RWPE2 (cell line): Measurements from ENCODE around the gene SLC25A30.
A peak's percentile ranks its signal among the peaks of the same experiment; 100 is the strongest.

Source experiments
- ATAC-seq: fragments of 200-7000 bp; cut with Tn5 transposase; 3 replicates; pipeline ENCODE4 v1.9.1; 2021; ENCODE audit warnings: low read depth
- DNase-seq: peaks from one replicate; pipeline ENCODE4 v3.0.0-alpha.2; 2020; ENCODE audit warnings: low spot score
- H3K27ac ChIP-seq: fragments of 450-650 bp; 2 replicates; pipeline ENCODE4 v1.5.1; 2017; ENCODE audit warnings: mild to moderate bottlenecking; ENCODE audit not compliant: poor library complexity, severe bottlenecking
- H3K27me3 ChIP-seq: fragments of 250-450 bp; sonication (Bioruptor Pico); 2 replicates; pipeline ENCODE4 v1.5.1; 2021; ENCODE audit warnings: mild to moderate bottlenecking, moderate library complexity; ENCODE audit not compliant: insufficient read depth, poor library complexity, severe bottlenecking
- H3K36me3 ChIP-seq: fragments of 250-450 bp; sonication (Bioruptor Pico); 2 replicates; pipeline ENCODE4 v1.5.1; 2020; ENCODE audit warnings: low read depth, mild to moderate bottlenecking, moderate library complexity
- H3K4me1 ChIP-seq: fragments of 250-450 bp; sonication (Bioruptor Pico); 2 replicates; pipeline ENCODE4 v1.5.1; 2021; ENCODE audit warnings: mild to moderate bottlenecking, moderate library complexity; ENCODE audit not compliant: insufficient read depth, poor library complexity, severe bottlenecking
- H3K4me3 ChIP-seq: fragments of 250-450 bp; sonication (Bioruptor Pico); 2 replicates; pipeline ENCODE4 v1.5.1; 2021; ENCODE audit warnings: mild to moderate bottlenecking, moderate library complexity; ENCODE audit not compliant: severe bottlenecking
- H3K9me3 ChIP-seq: fragments of 250-450 bp; sonication (Bioruptor Pico); 2 replicates; pipeline ENCODE4 v1.5.1; 2021; ENCODE audit warnings: mild to moderate bottlenecking, moderate library complexity; ENCODE audit not compliant: severe bottlenecking
- CTCF ChIP-seq: fragments of 450-650 bp; IDR thresholded peaks from one replicate; pipeline ENCODE4 v1.5.1; 2017; ENCODE audit warnings: mild to moderate bottlenecking, moderate library complexity; ENCODE audit not compliant: poor library complexity, severe bottlenecking

SLC25A30 gene

DNA sequence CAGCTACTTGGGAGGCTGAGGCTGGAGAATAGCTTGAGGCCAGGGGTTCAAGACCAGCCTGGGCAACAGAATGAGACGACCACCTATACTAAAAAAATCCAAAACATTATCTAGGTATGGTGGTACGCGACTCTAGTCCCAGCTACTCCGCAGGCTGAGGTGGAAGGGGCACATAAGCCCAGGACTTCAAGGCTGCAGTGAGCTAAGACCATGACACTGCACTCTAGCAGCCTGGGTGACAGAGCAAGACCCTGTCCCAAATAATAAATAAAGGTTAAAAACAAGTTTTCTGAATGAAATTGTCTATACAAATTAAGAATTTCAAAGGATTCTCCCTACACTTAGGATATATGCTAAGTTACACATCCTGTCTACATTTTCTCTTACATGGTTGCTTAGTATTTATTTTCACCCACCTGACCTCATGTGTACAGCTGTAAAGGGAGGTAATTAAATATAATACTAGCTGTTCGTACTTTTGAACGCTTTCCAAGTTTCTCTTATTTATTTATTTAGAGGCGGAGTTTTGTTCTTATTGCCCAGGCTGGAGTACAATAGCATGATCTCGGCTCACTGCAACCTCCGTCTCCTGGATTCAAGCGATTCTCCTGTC lies 1.6 kb downstream of the SLC25A30 start:
- H3K4me1 ChIP-seq: peaks cover 19% of the 10 kb centered on the region
- DNase-seq (no peak), ATAC-seq (no peak)
- no peaks in the 10 kb centered on the region for H3K9me3 ChIP-seq
- no peak for TF ChIP-seq CTCF
- peak overlapping the region; percentile 61 for H3K27ac ChIP-seq
- H3K27me3 ChIP-seq: no peaks in the 10 kb centered on the region
- H3K36me3 ChIP-seq: no peaks in the 10 kb centered on the region
- H3K4me3 ChIP-seq: peak overlapping the region; percentile 71

- Histone ChIP-seq H3K4me3 (no peak overlapping the region), H3K27ac (peak overlapping the region; percentile 35), H3K9me3 (no peaks in the 10 kb centered on the region), H3K27me3 (no peaks in the 10 kb centered on the region), H3K4me1 (peaks cover 19% of the 10 kb centered on the region), H3K36me3 (no peaks in the 10 kb centered on the region)
- DNase-seq (no peak), ATAC-seq (no peak)
- TF ChIP-seq CTCF: no peak
These were observed 3.1 kb downstream of the SLC25A30 start for GRCh38 chr13:45415112-45415511.

- H3K9me3 ChIP-seq: no peaks in the 10 kb centered on the region
- H3K27ac ChIP-seq: peak overlapping the region; percentile 35
- TF ChIP-seq CTCF: no peak
- ATAC-seq (no peak), DNase-seq (no peak)
- H3K4me1 ChIP-seq: peaks cover 19% of the 10 kb centered on the region
- no peaks in the 10 kb centered on the region for H3K27me3 ChIP-seq
- H3K36me3 ChIP-seq: peaks cover 6% of the 10 kb centered on the region; the same call in 1 of the 2 replicates
- H3K4me3 ChIP-seq: no peak overlapping the region
These were observed 4.3 kb downstream of the SLC25A30 start for GRCh38 chr13:45413826-45414307.

GRCh38 chr13:45412274-45413049 lies 5.7 kb downstream of the SLC25A30 start:
- no peak overlapping the region for H3K27ac ChIP-seq
- no peaks in the 10 kb centered on the region for H3K9me3 ChIP-seq
- DNase-seq (no peak), ATAC-seq (no peak)
- TF ChIP-seq CTCF: no peak
- no peaks in the 10 kb centered on the region for H3K27me3 ChIP-seq
- peaks cover 20% of the 10 kb centered on the region for H3K36me3 ChIP-seq
- H3K4me3 ChIP-seq: no peak overlapping the region
- peaks cover 19% of the 10 kb centered on the region for H3K4me1 ChIP-seq

GRCh38 chr13:45411631-45412030 lies 6.5 kb downstream of the SLC25A30 start:
- no peaks in the 10 kb centered on the region for H3K27me3 ChIP-seq
- TF ChIP-seq CTCF: no peak
- ATAC-seq: no peak
- no peaks in the 10 kb centered on the region for H3K9me3 ChIP-seq
- peaks cover 20% of the 10 kb centered on the region for H3K36me3 ChIP-seq
- H3K4me3 ChIP-seq: no peak overlapping the region
- no peak overlapping the region for H3K27ac ChIP-seq
- no peak for DNase-seq
- H3K4me1 ChIP-seq: peaks cover 19% of the 10 kb centered on the region
